Vagina (tissue), 2 donors: ENCODE results near the gene SREBF2. TPM values are rescaled to one million over a fixed set of nuclear protein-coding genes. Genes with fewer than 3 reads are reported as not detected.

Experiments
- DNase-seq, 2 donors: peaks; one replicate each; pipeline ENCODE4 v3.0.0-alpha.2; 2017; ENCODE audit errors: extremely low spot score in 2 of 2
- H3K27ac ChIP-seq: fragments of 200-600 bp; sonication (generic); one replicate; pipeline ENCODE4 v1.5.1; 2019
- H3K27me3 ChIP-seq: fragments of 200-600 bp; sonication (generic); one replicate; pipeline ENCODE4 v1.5.1; 2019
- H3K36me3 ChIP-seq, 2 donors: fragments of 200-600 bp; sonication (generic); one replicate each; pipeline ENCODE4 v1.5.1; 2017 to 2019
- H3K4me1 ChIP-seq: fragments of 200-600 bp; sonication (generic); one replicate; pipeline ENCODE4 v1.5.1; 2019
- H3K4me3 ChIP-seq, 2 donors: fragments of 200-600 bp; sonication (generic); 1 replicate in 1 of 2; 2 replicates in 1 of 2; pipeline ENCODE4 v1.5.1; 2016 to 2019
- H3K9me3 ChIP-seq: fragments of 200-600 bp; sonication (generic); one replicate; pipeline ENCODE4 v1.5.1; 2019
- CTCF ChIP-seq, 3 experiments: fragments of 450-650 bp in 2 of 3; fragments of 200-600 bp in 1 of 3; sonication (generic) in 1 of 3; IDR thresholded peaks; one replicate each; pipeline ENCODE4 v1.5.1; 2017 to 2019; ENCODE audit warnings: antibody characterized with exemption in 3 of 3, mild to moderate bottlenecking in 2 of 3, moderate library complexity in 2 of 3
- POLR2A ChIP-seq, 2 donors: fragments of 450-650 bp; IDR thresholded peaks; one replicate each; pipeline ENCODE4 v1.6.1; 2017; ENCODE audit warnings: antibody characterized with exemption in 2 of 2, mild to moderate bottlenecking in 2 of 2, moderate library complexity in 2 of 2
- POLR2AphosphoS5 ChIP-seq, 2 donors: sonication (generic); formaldehyde crosslinking; IDR thresholded peaks; one replicate each; pipeline ENCODE4 v1.9.0; 2017; ENCODE audit warnings: antibody characterized with exemption in 2 of 2, mild to moderate bottlenecking in 2 of 2, low read depth in 1 of 2; ENCODE audit not compliant: insufficient read depth in 1 of 2
- intact Hi-C: fragments of 100-400 bp; cut with DNase I; formaldehyde crosslinking; loops from one replicate; pipeline ENCODE4 v1.15.1; 2023
- total RNA-seq: library from RNA; depleted of rRNA; stranded (reverse); fragments of >200 nt; gene quantifications from one replicate; pipeline ENCODE4 v1.2.3, GENCODE V29; 2016

Gene SREBF2
- total RNA-seq, 1 donor from 2014 or later: 98.0 TPM

GRCh38 chr22:41899992-41900651 lies 67.2 kb downstream of the SREBF2 start:
- H3K36me3 ChIP-seq: peaks cover 0 to 92% of the 10 kb centered on the region in 2 donors
- no peaks in the 10 kb centered on the region for H3K27me3 ChIP-seq
- no peak overlapping the region for H3K27ac ChIP-seq
- no peaks in the 10 kb centered on the region for H3K4me1 ChIP-seq
- no peak for DNase-seq
- H3K4me3 ChIP-seq: no peak overlapping the region
- intact Hi-C loops: no loop called here
- TF ChIP-seq POLR2A (IDR thresholded peaks at IDR 0.05): no peak
- TF ChIP-seq POLR2AphosphoS5 (IDR thresholded peaks at IDR 0.05; ENCODE audit: insufficient read depth in 1 of 2, low read depth in 1 of 2): peak in 1 of 2 donors; percentile 26
- H3K9me3 ChIP-seq: no peaks in the 10 kb centered on the region

DNA sequence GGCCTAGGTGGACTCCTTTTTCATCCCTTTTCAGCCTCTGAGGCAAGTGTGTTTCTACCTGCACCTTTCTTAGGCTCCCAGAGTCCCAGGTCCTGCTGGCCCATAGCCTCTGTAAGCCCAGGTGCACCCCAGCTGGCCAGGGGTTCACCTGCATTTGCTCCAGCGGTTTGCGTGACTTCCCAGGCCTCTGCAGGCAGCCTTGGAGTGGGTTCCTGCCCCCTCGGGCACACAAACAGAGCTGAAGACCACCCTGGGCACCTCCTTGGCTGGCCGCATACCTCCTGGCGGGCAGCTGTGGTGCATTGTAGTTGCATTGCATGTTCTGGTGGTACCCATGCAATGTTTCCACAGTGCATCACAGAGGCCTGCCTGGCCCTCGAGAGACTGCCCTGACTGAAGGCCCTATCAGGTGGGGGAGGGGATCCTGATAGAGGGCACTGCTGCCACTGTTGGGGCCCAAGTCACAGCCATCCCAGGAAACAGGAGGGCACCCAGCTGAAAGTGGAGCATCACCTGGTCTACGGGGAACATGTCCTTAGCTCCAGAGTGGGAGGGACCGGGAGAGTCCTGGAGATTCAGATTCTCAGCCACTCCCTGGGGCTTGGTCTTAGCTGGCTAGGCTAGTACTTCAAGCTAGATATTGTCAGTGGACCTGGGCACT lies 67.9 kb downstream of the SREBF2 start:
- H3K27ac ChIP-seq: no peak overlapping the region
- peak in 1 of 2 donors; percentile 4 for TF ChIP-seq POLR2AphosphoS5 (IDR thresholded peaks at IDR 0.05; ENCODE audit: insufficient read depth in 1 of 2, low read depth in 1 of 2)
- no peak for TF ChIP-seq POLR2A (IDR thresholded peaks at IDR 0.05)
- no peaks in the 10 kb centered on the region for H3K27me3 ChIP-seq
- H3K36me3 ChIP-seq: peaks cover 0 to 93% of the 10 kb centered on the region in 2 donors
- no peaks in the 10 kb centered on the region for H3K4me1 ChIP-seq
- DNase-seq: no peak
- no peaks in the 10 kb centered on the region for H3K9me3 ChIP-seq
- intact Hi-C loops: no loop called here
- H3K4me3 ChIP-seq: no peak overlapping the region

DNA sequence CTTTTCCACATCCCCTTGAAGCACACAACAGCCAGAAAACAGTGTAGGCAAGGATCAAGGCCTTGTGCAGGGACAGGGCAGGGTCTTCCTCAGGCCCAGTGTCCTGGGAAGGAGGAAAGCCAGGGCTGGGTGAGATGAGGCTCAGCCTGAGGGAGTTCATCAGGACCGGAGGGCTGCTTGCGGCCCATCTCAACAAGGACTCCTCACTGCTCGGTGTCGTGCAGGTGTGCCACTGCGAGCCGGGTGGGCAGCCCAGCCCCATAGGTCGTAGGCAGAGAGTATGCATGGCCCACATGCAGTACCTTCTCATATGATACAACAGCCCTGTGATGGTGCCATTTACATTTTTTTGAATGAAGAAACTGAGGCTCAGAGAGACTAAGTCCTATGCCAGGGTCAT lies 69.1 kb downstream of the SREBF2 start:
- H3K9me3 ChIP-seq: no peaks in the 10 kb centered on the region
- intact Hi-C loops: no loop called here
- no peaks in the 10 kb centered on the region for H3K27me3 ChIP-seq
- no peak for DNase-seq
- H3K4me3 ChIP-seq: no peak overlapping the region
- no peaks in the 10 kb centered on the region for H3K4me1 ChIP-seq
- no peak overlapping the region for H3K27ac ChIP-seq
- peaks cover 0 to 92% of the 10 kb centered on the region in 2 donors for H3K36me3 ChIP-seq
- TF ChIP-seq POLR2AphosphoS5 (IDR thresholded peaks at IDR 0.05; ENCODE audit: insufficient read depth in 1 of 2, low read depth in 1 of 2): no peak
- no peak for TF ChIP-seq CTCF (IDR thresholded peaks at IDR 0.05)
- no peak for TF ChIP-seq POLR2A (IDR thresholded peaks at IDR 0.05)

GRCh38 chr22:41902932-41903421 lies 70.1 kb downstream of the SREBF2 start:
- TF ChIP-seq POLR2AphosphoS5 (IDR thresholded peaks at IDR 0.05; ENCODE audit: insufficient read depth in 1 of 2, low read depth in 1 of 2): no peak
- TF ChIP-seq CTCF (IDR thresholded peaks at IDR 0.05): no peak
- no peak for TF ChIP-seq POLR2A (IDR thresholded peaks at IDR 0.05)
- Histone ChIP-seq H3K27me3 (no peaks in the 10 kb centered on the region), H3K4me1 (no peaks in the 10 kb centered on the region), H3K36me3 (peaks cover 0 to 84% of the 10 kb centered on the region in 2 donors), H3K9me3 (no peaks in the 10 kb centered on the region), H3K27ac (no peak overlapping the region), H3K4me3 (no peak overlapping the region)
- DNase-seq: no peak
- intact Hi-C loops: no loop called here

GRCh38 chr22:41904450-41905410 lies 71.8 kb downstream of the SREBF2 start:
- Histone ChIP-seq H3K4me1 (peaks cover 3% of the 10 kb centered on the region), H3K4me3 (no peak overlapping the region), H3K27me3 (no peaks in the 10 kb centered on the region), H3K27ac (no peak overlapping the region), H3K36me3 (peaks cover 0 to 66% of the 10 kb centered on the region in 2 donors), H3K9me3 (no peaks in the 10 kb centered on the region)
- no peak for DNase-seq
- TF ChIP-seq CTCF (IDR thresholded peaks at IDR 0.05) (no peak), POLR2AphosphoS5 (IDR thresholded peaks at IDR 0.05; ENCODE audit: insufficient read depth in 1 of 2, low read depth in 1 of 2) (no peak), POLR2A (IDR thresholded peaks at IDR 0.05) (no peak)
- intact Hi-C loops: no loop called here
